GM21737 (cell line): ENCODE results near the gene CLIC5.

Experiments
- ATAC-seq: cut with Tn5 transposase; IDR thresholded peaks from one replicate; pipeline ENCODE4 v1.9.1; 2021; ENCODE audit warnings: mild to moderate bottlenecking, moderate library complexity; ENCODE audit not compliant: unreplicated experiment

CLIC5 gene

DNA sequence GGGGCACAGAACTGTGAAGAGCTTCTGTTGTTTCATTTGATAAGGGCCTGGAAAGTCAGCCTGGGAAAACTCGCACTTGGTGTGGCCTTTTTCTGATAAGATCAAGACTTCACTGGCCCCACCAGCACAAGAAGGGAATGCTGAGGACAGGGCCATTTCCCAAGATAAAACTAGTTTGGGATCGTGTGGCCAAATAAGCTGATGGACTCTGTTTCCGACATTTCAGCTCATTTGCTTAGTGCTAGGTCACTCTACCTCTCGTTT is 116.0 kb downstream of the CLIC5 start:
- ATAC-seq = no peak

DNA sequence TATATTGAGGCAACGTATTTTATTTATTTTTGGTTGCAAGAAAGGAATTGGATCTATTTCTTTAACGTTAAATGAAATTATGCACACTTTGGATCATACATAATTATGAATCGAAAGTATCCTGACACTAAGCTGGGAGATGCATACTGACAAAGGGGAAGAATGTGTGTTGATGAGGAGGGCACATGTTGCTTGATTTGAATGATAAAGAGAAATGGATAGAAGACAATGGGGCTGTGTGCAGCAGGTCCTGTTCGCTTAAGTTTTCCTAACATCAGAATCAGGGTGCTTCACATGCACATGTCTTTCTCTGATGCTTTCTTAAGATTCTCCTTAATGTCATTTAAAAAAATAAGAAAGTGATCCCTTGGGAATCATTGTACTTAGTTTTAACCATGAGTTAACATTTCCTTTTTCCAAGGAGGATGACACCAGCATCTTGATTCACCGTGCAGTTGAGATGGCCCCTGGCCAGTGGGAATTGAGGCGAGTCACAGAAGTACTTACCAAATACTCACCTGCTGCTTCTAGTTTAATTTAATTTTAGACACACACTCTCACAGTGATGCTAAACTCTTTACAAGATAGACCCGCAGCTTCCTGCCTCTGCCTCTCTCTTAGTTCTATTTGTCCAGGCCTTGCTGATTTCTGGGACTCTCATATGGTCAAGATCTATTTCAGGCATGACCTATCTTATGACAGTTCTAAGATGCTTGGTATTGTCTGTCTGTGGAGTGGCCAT is 116.5 kb downstream of the CLIC5 start:
- no peak for ATAC-seq

DNA sequence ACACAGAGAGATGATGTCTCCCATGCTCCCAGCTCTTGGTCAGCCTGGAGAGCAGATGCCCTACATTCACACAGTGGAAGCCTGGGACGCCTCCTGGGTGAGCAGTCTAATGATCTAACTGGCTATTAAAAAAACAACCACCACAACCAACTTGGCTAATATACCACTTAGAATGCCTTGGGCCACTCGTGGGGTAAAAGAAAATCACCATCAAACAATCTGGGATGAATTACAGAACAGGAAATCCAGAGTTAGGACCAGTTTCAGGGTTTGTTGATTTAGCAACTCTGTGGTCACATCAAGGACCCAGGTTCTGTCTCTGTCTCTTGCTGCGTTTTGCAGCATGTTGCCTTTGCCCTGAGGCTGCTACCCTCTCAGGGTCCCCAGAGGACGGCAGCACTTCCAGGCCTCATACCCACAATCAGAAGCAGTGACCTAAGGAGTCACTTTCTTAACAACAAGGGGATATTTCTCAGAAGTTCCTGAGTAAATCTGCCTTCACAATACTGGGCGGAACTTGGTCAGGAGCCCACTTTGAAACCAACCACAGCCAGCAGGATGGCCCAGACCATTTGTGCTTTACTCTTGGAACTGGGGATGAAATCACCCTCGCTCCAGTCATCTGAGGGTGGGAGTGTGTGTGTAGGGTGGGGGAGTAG is 118.7 kb downstream of the CLIC5 start:
- ATAC-seq = no peak

DNA sequence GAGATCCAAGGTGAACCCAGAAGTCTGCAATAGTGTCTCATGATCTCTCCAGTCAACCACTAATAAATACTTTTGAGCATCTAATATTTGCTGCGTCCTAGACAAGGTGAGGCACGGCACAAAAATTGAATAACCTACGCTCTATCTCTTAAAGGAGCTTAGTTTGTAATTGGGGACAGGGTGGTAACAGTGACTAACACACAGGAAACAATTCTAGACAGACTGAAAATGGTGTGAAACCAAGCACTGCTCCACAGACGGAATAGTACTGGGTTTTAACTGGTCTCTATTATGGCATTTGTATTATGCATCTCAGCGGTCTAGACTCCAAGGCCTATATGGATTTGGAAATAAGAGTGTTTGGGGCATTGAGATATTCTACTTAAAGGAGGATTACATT is 120.1 kb downstream of the CLIC5 start:
- no peak for ATAC-seq

DNA sequence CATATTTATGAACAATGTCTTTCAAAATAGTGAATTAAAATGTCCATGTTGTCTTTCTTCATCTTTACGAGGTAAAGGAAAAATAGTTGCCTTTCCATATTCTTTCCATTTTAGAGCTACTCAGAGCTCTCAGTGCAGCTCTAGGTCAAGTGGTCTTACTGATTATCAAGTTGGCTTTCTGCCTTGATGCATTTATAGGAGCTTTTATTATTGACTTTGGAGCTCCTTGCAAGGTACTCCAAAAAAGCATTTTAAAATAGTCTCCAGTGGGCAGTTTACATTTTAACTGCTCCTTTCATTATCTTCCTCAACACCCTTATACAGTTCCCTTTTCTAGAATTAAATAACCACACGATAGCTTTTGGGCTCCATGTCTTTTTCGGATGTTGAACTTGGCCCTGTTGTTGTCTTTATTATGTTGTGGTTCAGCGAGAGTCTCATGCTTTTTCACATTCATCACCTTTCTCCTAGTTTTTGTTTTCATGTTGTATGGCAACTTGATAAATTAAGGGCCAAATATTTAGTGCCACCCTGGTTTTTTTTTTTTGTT is 122.9 kb downstream of the CLIC5 start:
- ATAC-seq = no peak

DNA sequence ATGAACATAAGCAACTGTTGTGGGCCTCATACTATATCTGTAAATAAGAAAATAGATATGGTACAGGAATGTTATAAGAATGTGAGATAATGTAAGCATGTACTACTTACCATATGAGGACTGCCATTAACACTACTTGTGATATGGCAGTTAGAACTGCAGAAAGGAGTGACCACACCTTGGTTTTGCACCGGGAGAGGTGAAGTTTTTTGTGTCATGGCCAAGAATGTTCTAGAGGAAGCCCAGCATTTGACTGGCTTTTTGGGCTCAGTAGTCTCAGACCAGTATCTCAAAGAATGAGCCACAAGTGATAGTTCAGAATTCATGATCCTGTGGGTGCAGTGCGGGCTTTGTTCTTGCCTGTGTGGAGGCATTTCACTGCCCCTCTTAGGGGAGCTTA is 123.5 kb downstream of the CLIC5 start:
- no peak for ATAC-seq

DNA sequence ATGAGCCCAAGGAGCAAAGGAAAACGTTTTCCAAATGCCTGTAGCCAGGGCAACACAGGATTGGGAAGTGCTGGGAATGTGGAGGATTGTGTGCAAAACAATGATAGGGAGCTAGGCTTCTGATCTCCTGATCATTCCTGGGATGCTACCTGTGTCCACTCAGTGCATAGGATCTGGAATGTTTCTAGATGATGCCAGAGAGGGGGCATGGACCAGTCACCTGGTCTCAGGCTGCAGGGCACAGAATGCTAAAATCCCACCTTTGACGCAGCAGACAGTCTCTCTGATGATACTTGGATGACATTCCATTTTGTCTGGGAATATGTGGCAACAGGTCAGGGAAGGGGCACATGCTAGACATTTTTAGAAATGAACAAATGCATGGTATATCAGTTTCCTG is 128.9 kb downstream of the CLIC5 start:
- no peak for ATAC-seq

DNA sequence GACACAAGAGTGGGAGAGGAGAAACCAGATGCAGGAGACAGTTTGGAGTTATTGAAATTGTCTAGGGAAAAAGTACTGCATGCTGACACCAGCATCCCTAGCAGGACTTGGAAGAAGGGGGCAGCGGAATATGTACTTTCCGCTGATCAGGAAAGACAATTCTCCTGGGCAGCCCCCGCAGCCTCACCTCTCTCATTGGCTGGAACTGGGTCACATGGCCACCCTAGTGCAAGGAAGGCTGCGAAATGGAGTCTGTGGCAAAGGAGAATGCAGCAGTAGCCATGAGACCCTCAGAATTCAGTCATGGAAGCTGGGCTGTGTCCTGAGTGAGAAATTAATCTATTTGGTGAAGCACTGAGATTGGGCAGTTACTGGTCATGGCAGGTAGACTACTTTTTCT is 131.3 kb downstream of the CLIC5 start:
- ATAC-seq = no peak

DNA sequence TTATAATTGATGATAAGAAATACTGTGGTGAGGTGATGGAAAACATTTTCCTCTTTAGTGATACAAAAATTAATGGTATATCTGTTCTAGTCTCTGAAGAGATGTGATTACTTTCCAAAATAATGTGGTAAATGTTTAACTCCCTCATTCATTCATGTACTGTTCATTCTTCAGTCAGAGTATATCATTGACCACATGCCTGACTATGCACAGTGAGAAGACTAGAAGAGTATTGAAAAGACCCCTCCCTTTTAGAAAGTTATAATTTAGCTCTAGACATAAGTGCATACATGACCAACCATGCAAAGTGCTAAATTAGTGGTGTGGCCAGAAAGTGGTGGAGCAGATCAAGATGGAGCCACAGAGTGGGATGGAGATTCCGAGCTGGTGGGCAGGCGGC is 133.0 kb downstream of the CLIC5 start:
- no peak for ATAC-seq

DNA sequence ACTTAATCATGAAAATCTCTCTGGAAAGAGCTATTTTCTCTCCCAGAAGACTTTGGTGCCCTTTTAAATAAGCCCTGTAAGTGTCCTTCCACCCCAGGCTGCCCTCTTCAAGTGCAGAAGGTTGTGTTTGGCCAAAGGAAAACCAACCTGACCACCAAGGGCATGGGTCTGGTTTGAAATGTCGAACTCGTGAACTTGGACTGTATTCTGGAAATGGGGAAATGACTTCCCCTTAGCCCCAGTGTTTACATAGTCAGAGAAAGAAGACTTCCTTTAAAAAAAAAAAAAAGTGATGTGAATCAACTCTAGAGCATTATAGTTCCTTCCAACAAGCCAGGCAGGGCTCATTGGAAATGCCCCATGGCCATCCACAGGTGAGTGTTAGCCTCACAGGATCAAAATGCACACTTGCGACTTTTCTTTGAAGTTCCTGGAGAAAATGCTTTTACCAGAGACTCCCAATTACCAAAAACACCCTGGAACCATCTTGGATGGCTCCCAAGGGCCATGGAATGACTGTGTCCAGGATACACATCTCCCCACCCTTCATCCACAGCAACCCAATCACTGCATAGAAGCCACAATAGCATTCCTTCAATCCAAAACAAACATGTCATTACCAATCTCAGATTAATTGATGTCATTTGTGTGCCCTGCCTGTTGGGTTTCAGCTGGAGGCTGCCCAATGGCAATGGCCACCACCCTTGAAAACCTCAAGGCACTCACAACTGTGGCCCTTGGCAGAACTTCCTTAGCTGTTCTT is 133.8 kb downstream of the CLIC5 start:
- ATAC-seq = no peak

DNA sequence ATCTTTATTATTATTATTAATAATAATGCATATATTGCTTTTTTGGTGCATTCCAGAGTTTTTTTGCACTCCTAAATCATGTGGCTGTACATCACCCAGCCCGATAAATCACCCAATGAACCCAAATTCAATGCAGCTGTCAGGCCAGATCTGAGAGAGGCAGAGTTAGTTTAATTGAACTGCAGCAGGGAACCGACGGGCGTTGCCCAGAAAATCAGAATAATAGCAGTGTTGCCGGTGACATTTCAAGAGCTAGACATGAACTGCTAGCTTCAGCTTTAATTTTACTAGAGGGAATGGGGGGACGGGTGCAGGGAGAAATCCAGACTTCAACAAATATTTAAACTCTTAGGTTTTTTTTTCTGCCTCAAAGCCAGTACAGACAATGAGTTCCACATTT is 135.0 kb downstream of the CLIC5 start:
- no peak for ATAC-seq

DNA sequence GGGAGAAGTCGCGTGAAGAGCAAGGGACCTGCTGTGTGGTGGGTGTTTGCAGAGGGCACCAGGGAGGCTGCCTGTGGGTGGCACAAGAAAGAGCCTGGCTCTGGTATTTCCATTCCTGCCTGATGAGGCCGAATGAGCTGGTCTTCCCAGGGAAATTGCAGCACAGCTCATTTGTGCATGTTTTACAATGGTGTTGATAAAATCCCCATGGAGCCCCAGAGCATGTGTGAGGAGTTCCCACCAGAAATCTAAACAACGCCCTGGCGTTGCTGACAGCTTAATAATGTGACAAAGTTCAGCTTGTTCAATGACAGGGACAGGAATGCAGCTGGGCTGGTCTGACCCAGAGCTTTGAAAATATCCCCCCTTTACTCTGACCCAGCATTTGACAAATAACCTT is 135.5 kb downstream of the CLIC5 start:
- ATAC-seq = no peak

DNA sequence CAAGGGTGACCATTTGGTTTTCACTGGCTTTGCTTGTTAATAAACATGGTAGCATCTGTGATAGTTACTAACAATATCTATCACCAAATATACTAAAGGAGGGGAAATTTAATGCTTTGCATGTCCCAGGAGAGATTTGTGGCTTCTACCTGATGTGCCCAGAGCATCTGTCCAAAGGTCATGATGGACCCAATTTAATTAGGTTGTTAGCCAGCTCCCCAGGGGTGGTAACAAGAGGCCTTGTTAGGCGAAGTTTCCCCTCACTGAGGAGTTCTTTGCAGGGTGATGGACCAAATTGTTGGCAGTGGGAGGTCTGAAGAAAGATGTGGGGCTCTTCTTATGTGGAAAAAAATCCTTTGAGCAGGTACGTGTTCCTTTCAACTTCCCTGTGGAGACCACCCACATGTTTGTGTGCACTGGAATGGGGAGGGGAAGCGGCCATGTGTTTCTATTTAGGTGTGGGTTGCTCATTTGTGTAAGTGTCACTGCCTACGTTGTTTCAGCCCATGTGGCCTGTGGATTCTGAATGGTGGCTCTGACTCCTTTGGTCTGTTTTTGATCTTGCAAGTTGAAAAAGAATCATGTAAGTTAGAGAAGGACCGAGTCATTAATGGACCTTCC is 137.6 kb downstream of the CLIC5 start:
- ATAC-seq = no peak

DNA sequence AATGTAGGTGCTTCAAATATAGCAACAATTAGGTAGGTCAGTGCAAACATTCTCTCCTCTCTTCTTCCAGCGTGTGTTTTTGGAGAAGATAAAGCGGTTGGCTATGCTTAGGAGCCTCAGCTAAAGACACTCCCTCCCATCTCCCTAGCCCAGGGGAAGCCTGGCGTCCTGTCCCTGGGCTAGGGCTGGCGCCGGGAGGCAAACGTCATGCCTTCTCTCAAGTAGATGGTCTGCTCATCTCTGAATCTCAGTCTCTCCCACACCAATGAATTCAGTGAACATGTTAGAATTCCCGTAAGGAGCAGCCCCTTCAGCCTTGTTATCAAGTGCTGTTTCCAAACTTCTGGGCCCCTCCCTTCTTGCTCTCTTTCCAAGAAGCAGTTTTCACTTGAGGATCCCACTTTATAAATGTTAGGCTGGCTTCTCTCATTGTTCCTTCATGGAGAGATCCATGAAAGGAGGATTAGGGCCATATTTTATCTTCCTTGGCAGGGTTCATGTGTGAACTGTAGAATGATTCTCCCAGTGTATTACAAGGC is 142.8 kb downstream of the CLIC5 start:
- no peak for ATAC-seq

DNA sequence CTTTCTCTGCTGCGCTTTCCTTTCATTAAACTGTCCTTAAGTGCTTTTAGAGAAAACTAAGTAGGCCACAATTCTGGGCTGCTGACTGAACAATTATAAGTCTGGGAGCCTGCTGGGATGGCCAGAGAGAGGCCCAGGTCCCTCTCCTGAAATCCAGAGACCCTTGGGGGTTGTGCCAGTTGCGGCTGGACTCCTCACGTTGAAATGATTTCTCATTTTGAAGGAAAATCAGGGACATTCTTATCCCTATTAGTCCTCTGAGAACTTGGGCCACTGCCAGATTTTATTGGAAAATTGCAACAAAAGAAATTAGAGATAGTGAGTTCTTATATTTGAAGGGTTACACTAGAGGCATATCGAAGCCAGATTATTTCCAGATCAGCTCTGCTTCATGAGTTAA is 145.1 kb downstream of the CLIC5 start:
- ATAC-seq = no peak

DNA sequence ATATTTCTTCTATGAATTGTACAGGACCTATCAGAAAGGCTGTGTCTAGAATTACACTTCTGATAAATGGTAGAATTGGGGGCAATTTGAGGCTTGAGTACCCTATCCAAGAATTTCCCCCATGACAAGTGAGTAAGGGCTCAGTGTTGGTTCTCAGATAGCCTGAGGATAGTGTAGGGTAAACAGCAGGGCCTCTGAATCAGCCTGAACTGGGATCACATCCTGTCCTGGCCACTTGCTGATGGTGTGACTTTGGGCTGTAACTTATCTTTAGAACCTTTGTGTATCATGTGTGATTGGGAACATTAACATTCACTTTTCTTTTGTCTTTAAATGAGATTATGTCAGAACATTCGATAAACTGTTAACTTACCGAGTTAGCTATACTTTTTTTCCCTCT is 151.0 kb downstream of the CLIC5 start:
- ATAC-seq = no peak

DNA sequence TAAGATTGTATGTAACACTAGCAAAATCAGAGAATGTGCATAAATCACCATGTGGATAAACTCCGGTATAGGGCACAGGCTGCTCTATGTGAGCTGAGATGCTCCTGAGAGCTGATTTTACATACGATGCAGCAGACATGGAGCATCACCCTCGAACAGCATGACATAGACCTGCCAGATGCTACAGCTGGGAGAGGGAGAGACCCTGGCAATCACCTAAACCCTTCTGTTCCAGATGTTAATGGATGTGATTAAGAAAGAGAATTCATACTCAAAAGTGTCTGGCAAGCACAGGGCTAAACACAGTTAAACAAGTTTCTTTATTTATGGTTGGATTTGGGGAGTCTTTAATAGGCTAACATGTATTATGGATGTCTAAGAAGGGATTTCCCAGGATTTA is 157.0 kb downstream of the CLIC5 start:
- no peak for ATAC-seq

DNA sequence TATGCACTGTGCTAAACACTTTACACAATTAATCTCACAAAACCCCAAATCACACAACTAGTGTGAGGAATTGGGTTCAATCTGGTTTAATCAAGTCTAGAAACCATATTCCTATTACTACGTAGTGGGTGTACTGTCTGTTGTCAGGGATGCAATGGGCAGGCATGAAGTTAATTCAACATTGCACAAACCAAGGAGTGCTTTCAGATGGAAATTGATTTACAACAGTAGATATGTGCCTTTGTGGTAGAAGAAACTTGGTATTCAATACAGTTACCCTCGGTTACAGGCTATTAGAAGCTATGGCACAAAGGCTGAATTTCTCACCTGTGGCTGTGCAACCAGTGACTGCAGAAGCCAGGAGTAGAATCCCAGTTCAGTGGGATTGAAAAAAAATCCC is 157.8 kb downstream of the CLIC5 start:
- ATAC-seq = no peak

DNA sequence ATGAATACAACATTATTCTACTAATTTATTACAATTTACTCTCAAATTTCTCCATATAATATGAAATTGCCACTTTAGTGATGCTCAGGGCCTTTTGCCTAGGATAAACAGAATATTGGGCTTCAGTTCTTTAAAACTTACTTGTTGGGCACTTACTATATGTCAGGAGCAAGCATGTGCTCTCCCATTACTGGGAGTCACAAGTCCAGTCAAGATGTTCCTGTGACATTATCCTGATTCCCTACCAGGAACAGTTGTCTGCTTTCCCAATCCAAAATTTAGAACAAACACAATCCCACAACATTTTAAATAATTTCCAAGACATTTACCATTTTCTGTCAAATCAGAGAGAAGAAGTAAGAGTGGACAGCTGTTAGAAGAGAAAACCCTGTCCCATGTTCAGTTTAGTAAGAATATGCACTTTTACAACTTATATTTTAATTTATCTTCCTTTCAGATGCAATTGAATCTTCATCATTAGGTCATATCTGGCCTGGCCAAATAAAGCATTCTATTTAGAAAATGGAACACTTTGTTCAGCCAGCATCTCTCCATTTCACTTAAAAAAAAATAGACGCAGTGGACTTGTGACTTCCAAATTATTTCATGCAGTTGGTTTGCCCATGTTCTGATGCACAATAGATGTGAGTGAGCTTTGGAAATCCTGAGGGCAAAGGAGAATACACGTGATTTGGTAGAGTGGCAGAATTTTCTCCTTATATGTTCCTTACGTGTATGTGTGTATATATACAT is 159.8 kb downstream of the CLIC5 start:
- no peak for ATAC-seq

DNA sequence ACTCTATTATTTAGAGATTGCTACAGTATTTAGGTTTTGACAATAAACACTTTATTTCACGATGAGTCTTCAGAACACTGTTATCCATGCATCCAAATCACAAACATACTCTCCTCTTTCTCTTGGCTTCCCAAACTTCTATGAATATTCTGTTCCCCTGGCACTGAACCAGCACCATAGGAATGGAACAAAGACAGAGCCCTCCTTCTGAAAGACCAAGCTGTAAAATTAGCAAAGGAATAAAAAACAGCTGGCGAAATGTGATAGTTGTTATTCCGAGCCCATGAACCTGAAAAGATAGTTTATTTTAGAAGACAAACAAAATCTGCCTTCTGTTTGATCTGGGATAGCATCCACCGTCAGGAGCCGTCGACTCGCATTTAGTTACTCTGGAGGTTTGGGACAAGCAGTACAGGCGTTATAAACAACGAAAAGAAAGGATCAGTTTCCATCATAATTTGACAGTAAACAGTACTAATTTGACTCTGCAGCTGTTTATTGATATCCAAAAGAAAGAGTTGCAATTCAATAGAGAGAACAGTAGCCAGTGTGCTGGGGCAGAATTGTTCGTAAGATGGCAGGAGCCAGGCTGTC is 161.4 kb downstream of the CLIC5 start:
- no peak for ATAC-seq
